OCI-M2 (cell line): Measurements from ENCODE around the gene RFLNA.

Experiments
- DNase-seq: peaks from one replicate; lab custom pipeline; 2025; ENCODE audit not compliant: unreplicated experiment; lab: John Stamatoyannopoulos, UW

Gene RFLNA

GRCh38 chr12:124303579-124304313 is 8.9 kb downstream of the RFLNA start:
- DNase-seq = no peak

GRCh38 chr12:124304314-124304790 is 9.5 kb downstream of the RFLNA start:
- DNase-seq = no peak

GRCh38 chr12:124305136-124305535 is 10.2 kb downstream of the RFLNA start:
- no peak for DNase-seq

GRCh38 chr12:124305776-124306685 is 11.1 kb downstream of the RFLNA start:
- DNase-seq = no peak

GRCh38 chr12:124306686-124307555 is 12.0 kb downstream of the RFLNA start:
- no peak for DNase-seq

DNA sequence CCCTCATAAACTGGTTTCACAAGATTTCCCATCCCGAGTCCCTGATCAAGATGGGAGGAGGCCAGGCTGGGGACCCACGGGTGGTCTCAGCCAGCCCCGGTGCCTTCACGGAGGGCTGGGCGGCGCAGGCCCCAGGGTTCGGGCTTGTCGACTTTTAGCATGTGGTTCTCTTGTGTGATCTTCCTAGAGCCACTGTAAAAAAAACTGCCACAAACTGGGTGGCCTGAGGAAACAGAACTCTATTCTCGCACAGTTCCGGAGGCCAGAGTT is 12.6 kb downstream of the RFLNA start:
- DNase-seq = no peak

- no peak for DNase-seq
Measured at GRCh38 chr12:124308741-124309140, 13.8 kb downstream of the RFLNA start.

DNA sequence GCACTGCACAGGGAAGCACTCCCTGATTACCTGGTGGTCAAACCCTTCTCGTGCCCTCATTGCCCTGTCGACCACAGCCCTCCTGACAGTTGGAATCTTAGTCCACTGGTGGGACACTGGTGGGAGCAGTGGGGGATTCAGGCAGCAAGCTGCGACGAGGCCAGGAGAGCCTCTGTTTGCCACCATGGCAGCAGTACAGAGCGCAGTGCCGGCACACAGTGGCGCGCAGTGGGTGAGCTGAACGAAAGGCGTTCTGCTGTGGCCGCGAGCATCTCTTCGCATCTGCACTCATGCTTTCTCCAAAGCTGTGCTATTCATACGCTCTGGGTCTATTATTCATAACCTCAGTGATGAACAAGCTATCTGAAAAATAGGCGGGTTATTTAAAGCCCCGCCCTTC is 14.3 kb downstream of the RFLNA start:
- DNase-seq = no peak

DNA sequence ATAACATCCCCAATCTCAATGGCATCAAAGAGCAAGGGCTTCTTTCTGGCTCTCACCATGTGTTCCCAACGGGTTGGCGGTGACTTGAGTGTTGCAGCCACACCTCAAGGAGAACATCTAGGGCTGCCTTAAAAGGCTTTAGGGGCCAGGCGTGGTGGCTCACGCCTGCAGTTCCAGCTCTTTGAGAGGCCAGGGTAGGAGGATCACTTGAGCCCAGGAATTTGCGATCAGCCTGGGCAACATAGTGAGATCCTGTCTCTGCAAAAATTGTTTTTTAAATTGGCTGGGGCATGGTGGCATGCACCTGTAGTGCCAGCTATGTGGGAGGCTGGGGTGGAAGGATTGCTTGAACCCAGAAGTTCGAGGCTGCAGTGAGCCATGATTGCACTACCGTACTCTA is 14.9 kb downstream of the RFLNA start:
- DNase-seq = no peak

DNA sequence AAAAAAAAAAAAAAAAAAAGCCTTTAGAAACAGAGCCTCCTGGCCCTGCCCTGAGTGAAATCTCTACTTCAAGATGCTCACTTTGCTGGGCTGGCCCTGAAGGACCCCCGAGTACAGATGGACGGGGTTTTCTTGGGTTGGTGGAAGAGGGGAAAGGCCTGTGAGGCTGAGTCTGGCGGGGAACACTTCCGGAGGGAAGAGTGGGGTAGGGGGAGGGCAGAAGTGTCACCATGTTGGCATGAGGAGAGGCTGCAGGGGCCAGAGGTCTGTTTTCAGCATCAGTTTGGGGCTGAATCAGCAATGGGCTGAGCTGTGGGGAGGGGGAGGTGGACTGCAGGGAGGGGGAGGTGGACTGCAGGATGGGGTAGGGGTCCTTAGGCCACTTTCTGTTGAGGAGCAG is 15.3 kb downstream of the RFLNA start:
- no peak for DNase-seq

DNA sequence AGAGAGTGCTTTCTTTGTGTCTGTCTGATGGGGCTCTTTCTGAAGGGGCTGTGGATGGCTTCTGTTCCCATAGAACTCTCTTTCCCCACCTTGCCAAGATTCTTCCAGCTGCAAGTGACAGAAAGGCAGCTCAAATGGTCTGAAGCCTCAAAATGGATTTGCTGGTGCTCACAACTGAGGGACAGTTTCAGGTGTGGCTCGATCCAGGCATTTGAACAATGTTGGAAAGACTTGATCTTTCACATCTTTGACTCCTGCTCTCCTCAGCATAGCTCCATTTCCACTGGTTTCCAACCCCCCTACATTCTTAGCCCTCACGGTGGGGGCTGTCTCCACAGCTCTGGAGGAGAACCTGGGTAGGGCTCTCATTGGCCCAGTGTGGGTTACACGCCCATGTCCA is 15.9 kb downstream of the RFLNA start:
- no peak for DNase-seq

DNA sequence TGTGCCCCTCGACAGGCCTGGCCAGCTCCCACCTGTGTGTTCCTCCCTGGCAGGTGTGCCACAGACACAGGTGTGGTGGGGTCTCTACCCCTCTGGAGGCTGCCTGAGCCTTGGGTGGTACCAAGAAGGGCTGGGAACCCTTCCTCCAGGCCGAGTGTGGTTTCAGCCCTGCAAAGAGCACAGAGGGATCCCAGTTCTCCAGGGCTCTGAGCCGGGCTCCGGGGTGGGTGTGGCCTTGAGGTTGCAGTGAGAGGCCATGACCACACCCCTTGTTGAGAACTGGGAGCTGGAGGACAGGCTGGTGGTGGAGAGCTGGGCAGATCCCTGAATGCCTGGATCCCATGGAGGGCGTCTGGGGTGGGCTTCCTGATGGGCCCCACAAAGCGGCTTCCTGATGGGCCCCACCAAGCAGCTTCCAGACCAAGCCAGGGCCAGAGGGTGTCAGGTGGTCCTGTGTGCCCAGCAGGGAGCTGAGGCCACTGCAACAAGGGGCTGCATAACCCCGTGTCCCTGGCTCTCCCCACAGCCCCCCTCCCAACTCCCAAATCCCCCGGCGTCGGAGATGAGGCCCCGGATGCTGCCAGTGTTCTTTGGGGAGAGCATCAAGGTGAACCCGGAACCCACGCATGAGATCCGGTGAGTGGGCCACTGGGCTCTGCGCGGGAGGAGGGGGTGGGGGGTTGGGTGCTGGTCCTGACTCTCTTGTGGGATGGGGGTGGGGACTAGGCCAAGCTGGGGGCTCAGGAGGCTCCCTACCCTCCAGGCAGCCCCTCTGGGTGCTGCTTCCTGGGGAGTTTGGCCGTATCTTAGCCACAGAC is 16.6 kb downstream of the RFLNA start:
- no peak for DNase-seq

GRCh38 chr12:124312601-124313000 is 17.7 kb downstream of the RFLNA start:
- DNase-seq = no peak

- no peak for DNase-seq
Measured at GRCh38 chr12:124314207-124314606, 19.3 kb downstream of the RFLNA start.

DNA sequence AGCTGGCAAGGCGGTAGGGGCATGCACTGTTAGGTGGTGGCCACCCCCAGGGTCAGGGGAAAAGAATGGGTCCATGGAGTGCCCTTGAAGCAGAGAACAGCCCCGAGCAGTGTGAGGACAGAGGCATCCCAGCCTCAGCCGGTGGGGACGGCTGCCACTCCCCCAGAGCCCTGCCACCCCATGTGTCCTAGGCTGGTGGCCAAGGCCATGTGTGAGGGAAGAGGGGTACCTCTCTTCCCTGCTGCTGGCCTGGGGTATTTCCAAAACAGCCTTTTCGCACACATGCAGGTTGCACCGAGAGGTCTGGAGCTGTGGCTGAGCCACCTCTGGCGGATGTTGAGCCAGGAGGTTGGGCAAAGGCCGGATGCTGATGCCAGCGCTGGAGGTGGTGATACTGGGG is 19.9 kb downstream of the RFLNA start:
- no peak for DNase-seq

- DNase-seq = no peak
Measured at GRCh38 chr12:124315372-124316044, 20.6 kb downstream of the RFLNA start.

- DNase-seq = no peak
Measured at GRCh38 chr12:124316257-124316900, 21.5 kb downstream of the RFLNA start.

GRCh38 chr12:124317400-124317799 is 22.5 kb downstream of the RFLNA start:
- DNase-seq = no peak

DNA sequence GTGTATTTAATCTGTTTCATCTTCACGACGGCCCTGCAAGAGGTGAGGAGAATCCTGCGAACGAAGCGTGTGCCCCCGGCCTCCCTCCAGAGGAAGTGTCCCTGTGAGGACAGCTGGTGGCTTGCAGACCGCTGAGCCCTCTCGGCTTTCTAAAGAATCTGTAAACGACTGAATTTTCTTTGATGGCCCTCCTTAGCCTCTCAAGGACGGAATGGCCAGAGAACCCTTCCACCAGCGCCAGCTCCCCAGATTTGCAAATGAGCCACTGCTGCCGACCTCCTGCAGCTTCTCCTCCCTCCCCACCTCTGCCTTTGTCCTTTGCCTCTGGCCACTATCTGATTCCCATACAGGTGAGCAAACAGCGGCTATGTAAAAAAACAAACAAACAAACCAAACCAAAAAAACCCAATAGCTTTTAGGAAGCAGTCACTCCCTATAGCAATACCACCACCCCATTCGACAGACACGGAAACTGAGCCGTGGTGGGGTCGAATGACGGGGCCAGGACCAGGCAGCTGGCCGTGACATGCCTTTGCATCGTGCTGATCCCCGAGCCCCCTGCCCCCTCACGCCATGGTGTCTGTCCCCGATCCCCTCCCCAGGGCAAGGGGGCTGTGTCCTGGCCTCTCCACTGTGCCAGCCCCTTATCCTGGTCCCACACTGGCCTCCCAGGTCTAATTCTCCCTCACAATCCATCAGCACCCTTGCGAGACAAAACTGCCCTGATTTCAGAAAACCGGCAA is 23.6 kb downstream of the RFLNA start:
- DNase-seq = no peak
